OCI-LY1 (cell line): ENCODE measurements around the gene ATP8B2.

ENCODE experiments used
- EZH2 ChIP-seq: fragments of 200-600 bp; sonication (generic), shearing (Covaris generic); IDR thresholded peaks from 2 replicates; pipeline ENCODE4 v1.8.0; 2017; ENCODE audit warnings: borderline replicate concordance, mixed run types, mild to moderate bottlenecking, antibody characterized with exemption, low read length, moderate library complexity, mixed read lengths
- TF ChIP-seq, protein P1 (sequence below): fragments of 200-600 bp; sonication (generic), shearing (Covaris generic); IDR thresholded peaks from 2 replicates; pipeline ENCODE4 v1.5.1; 2017; ENCODE audit warnings: mild to moderate bottlenecking, antibody characterized with exemption, low read length, moderate library complexity, mixed read lengths

DNA sequence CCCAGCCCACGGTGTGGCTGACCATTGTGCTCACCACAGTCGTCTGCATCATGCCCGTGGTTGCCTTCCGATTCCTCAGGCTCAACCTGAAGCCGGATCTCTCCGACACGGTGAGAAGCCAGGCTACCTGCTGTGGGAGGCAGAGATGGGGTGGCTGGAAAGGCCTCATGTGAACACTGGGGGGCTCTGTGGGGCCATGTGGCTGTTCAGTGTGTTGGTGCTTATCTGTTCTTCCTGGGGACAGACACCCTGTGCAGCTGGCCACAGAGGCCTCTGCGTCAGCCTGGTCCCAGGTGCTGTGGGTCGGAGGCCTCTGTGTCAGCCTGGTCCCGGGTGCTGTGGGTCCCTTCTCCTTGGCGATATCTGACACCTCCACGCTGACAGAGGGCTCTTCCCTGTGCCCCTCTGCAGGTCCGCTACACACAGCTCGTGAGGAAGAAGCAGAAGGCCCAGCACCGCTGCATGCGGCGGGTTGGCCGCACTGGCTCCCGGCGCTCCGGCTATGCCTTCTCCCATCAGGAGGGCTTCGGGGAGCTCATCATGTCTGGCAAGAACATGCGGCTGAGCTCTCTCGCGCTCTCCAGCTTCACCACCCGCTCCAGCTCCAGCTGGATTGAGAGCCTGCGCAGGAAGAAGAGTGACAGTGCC is 23.2 kb downstream of the ATP8B2 start:
- TF ChIP-seq, protein P1, sequence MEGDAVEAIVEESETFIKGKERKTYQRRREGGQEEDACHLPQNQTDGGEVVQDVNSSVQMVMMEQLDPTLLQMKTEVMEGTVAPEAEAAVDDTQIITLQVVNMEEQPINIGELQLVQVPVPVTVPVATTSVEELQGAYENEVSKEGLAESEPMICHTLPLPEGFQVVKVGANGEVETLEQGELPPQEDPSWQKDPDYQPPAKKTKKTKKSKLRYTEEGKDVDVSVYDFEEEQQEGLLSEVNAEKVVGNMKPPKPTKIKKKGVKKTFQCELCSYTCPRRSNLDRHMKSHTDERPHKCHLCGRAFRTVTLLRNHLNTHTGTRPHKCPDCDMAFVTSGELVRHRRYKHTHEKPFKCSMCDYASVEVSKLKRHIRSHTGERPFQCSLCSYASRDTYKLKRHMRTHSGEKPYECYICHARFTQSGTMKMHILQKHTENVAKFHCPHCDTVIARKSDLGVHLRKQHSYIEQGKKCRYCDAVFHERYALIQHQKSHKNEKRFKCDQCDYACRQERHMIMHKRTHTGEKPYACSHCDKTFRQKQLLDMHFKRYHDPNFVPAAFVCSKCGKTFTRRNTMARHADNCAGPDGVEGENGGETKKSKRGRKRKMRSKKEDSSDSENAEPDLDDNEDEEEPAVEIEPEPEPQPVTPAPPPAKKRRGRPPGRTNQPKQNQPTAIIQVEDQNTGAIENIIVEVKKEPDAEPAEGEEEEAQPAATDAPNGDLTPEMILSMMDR: no peak; the same call in 1 of the 2 replicates
- TF ChIP-seq EZH2: no peak
